ENCODE measurements around the gene HBA1. TPM values are rescaled to one million over a fixed set of nuclear protein-coding genes. Genes with fewer than 3 reads are reported as not detected.
"Not testable (repeated sequence)": the region's sequence is repeated elsewhere in the genome, so short reads cannot be mapped to it uniquely, and the experiment has no call there.

Gene HBA1
- total RNA-seq, 1 donor from 2014 or later, result not detected

DNA sequence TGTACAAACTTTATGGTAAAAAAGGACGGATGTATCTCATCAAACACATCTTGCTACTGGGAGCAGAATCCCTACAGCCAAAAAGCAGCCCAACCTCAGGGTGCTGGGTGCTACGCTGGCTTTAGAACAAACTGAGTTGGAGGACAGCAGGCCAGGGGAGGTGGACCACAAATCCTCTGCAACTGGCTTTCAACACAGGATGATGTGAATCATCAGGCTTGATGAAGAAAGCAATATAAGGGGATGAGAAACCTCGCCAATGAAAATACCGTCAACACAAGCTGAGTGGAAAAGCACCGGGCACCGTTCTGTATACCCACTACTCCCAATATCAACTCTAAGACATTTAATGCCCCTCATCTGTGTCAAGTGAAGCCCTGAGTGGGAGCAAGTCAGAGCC, 18.0 kb downstream of the HBA1 start:
- H3K27ac Mint-ChIP-seq, result no peak overlapping the region
- H3K27me3 Mint-ChIP-seq, result no peaks in the 10 kb centered on the region
- TF ChIP-seq, protein P1, sequence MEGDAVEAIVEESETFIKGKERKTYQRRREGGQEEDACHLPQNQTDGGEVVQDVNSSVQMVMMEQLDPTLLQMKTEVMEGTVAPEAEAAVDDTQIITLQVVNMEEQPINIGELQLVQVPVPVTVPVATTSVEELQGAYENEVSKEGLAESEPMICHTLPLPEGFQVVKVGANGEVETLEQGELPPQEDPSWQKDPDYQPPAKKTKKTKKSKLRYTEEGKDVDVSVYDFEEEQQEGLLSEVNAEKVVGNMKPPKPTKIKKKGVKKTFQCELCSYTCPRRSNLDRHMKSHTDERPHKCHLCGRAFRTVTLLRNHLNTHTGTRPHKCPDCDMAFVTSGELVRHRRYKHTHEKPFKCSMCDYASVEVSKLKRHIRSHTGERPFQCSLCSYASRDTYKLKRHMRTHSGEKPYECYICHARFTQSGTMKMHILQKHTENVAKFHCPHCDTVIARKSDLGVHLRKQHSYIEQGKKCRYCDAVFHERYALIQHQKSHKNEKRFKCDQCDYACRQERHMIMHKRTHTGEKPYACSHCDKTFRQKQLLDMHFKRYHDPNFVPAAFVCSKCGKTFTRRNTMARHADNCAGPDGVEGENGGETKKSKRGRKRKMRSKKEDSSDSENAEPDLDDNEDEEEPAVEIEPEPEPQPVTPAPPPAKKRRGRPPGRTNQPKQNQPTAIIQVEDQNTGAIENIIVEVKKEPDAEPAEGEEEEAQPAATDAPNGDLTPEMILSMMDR (conservative IDR thresholded peaks at IDR 0.05), result no peak
- H3K9me3 Mint-ChIP-seq, result no peaks in the 10 kb centered on the region
- no peaks in the 10 kb centered on the region for H3K4me1 Mint-ChIP-seq (ENCODE audit: unreplicated experiment)
- H3K4me3 Mint-ChIP-seq, result no peak overlapping the region
- DNase-seq (ENCODE audit: extremely low spot score, unreplicated experiment), result no peak
- H3K36me3 Mint-ChIP-seq, result peaks cover 16% of the 10 kb centered on the region

DNA sequence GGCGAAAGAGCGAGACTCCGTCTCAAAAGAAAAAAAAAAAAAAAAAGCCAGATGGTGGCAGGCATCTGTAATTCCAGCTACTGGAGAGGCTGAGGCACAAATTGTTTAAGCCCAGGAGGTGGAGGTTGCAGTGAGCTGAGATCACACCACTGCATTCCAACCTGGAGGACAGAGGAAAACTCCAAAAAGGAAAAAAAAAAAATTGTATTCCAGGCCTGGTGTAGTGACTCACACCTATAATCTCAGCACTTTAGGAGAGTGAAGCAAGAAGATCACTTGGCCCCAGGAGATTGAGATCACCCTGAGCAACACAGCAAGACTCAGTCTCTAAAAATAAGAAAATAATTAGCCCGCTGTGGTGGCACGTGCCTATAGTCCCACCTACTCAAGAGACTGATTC, 23.9 kb downstream of the HBA1 start:
- Mint-ChIP-seq H3K27me3 (no peaks in the 10 kb centered on the region), H3K36me3 (peaks cover 19% of the 10 kb centered on the region), H3K4me1 (ENCODE audit: unreplicated experiment) (no peaks in the 10 kb centered on the region), H3K27ac (no peak overlapping the region), H3K4me3 (no peak overlapping the region), H3K9me3 (no peaks in the 10 kb centered on the region)
- no peak for DNase-seq (ENCODE audit: extremely low spot score, unreplicated experiment)
- TF ChIP-seq, protein P1 (conservative IDR thresholded peaks at IDR 0.05), result no peak

- Mint-ChIP-seq H3K4me1 (ENCODE audit: unreplicated experiment) (no peaks in the 10 kb centered on the region), H3K36me3 (peaks cover 27% of the 10 kb centered on the region), H3K9me3 (no peaks in the 10 kb centered on the region), H3K4me3 (no peak overlapping the region), H3K27me3 (no peaks in the 10 kb centered on the region), H3K27ac (no peak overlapping the region)
- TF ChIP-seq, protein P1 (conservative IDR thresholded peaks at IDR 0.05), result no peak
- DNase-seq (ENCODE audit: extremely low spot score, unreplicated experiment), result no peak
Measured at GRCh38 chr16:203246-203645, 26.8 kb downstream of the HBA1 start.

- not testable (repeated sequence) for H3K4me1 Mint-ChIP-seq (ENCODE audit: unreplicated experiment); H3K27me3 Mint-ChIP-seq; H3K4me3 Mint-ChIP-seq; H3K27ac Mint-ChIP-seq; H3K9me3 Mint-ChIP-seq; DNase-seq (ENCODE audit: extremely low spot score, unreplicated experiment)
- peaks cover 29% of the 10 kb centered on the region for H3K36me3 Mint-ChIP-seq
Measured at GRCh38 chr16:204046-204445, 27.6 kb downstream of the HBA1 start.

DNA sequence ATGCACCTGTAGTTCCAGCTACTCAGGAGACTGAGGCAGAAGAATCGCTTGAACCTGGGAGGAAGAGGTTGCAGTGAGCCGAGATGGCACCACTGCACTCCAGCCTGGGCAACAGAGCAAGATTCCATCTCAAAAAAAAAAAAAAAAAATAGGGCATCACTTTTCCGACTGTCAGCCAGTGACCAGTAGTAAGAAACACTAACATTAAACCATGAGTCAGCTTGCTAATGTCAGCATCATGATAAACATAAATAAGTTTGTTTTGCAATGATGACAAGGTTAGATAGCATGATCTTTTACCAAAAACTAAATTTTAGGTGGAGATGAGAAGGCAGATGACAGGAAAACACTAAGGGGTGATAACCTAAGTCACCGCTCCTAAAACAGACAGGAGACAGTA, 32.9 kb downstream of the HBA1 start:
- H3K36me3 Mint-ChIP-seq, result peaks cover 21% of the 10 kb centered on the region
- H3K27me3 Mint-ChIP-seq; H3K27ac Mint-ChIP-seq; H3K9me3 Mint-ChIP-seq; H3K4me3 Mint-ChIP-seq; DNase-seq (ENCODE audit: extremely low spot score, unreplicated experiment); H3K4me1 Mint-ChIP-seq (ENCODE audit: unreplicated experiment): not testable (repeated sequence)

GRCh38 chr16:211631-212180, 35.2 kb downstream of the HBA1 start:
- not testable (repeated sequence) for H3K4me1 Mint-ChIP-seq (ENCODE audit: unreplicated experiment); H3K4me3 Mint-ChIP-seq; H3K27me3 Mint-ChIP-seq; H3K27ac Mint-ChIP-seq; H3K9me3 Mint-ChIP-seq; DNase-seq (ENCODE audit: extremely low spot score, unreplicated experiment)
- peaks cover 22% of the 10 kb centered on the region for H3K36me3 Mint-ChIP-seq

- H3K36me3 Mint-ChIP-seq, result peaks cover 20% of the 10 kb centered on the region
- H3K27ac Mint-ChIP-seq, result no peak overlapping the region
- DNase-seq (ENCODE audit: extremely low spot score, unreplicated experiment), result no peak
- H3K4me3 Mint-ChIP-seq, result no peak overlapping the region
- TF ChIP-seq, protein P1 (conservative IDR thresholded peaks at IDR 0.05), result no peak
- no peaks in the 10 kb centered on the region for H3K4me1 Mint-ChIP-seq (ENCODE audit: unreplicated experiment)
- H3K27me3 Mint-ChIP-seq, result no peaks in the 10 kb centered on the region
- H3K9me3 Mint-ChIP-seq, result no peaks in the 10 kb centered on the region
Measured at GRCh38 chr16:212999-213398, 36.5 kb downstream of the HBA1 start.

Measured in type B pancreatic cell (in vitro differentiated cells).